A549 (cell line): ENCODE results near the gene SH3PXD2A.

Experiments
- RAD21 ChIP-seq, 2 experiments: fragments of >200 bp in 1 of 2; sonication (Bioruptor Twin) in 1 of 2; formaldehyde crosslinking in 1 of 2; IDR thresholded peaks in 1 of 2; conservative IDR thresholded peaks in 1 of 2; 2 replicates in 1 of 2; 3 replicates in 1 of 2; pipeline ENCODE4 v1.6.1; 2012 to 2018; ENCODE audit warnings: inconsistent platforms in 1 of 2
- RCOR1 ChIP-seq: fragments of 150-350 bp; IDR thresholded peaks from 2 replicates; pipeline ENCODE4 v1.6.1; 2014; ENCODE audit warnings: antibody characterized with exemption, low read length, low read depth

- TF ChIP-seq RAD21 (conservative IDR thresholded peaks at IDR 0.05 in 1 of 2, IDR thresholded peaks at IDR 0.05 in 1 of 2) (no peak), RCOR1 (no peak)
Measured at GRCh38 chr10:103612462-103613365, 242.7 kb downstream of the SH3PXD2A start.
